Measurements from ENCODE around the gene TSEN2. TPM values are rescaled to one million over a fixed set of nuclear protein-coding genes. Genes with fewer than 3 reads are reported as not detected.
A peak's percentile ranks its signal among the peaks of the same experiment; 100 is the strongest.

The TSEN2 gene
- total and polyA plus RNA-seq, 2 of the 13 experiments (the other 11 are each of a cell fraction or from before 2014, with no cell fraction given): 11.0 to 17.3 TPM

GRCh38 chr3:12443781-12444522, 40.3 kb upstream of the TSEN2 start:
- no peak for TF ChIP-seq ZNF430 (CRISPR knock-in tag; IDR thresholded peaks at IDR 0.05)
- peak; percentile 79; the same call in 1 of the 2 replicates for TF ChIP-seq CHD4 (IDR thresholded peaks at IDR 0.05; ENCODE audit: borderline replicate concordance, low read length)
- peak; percentile 38; the same call in 1 of the 2 replicates for TF ChIP-seq ZMYM3 (CRISPR knock-in tag; IDR thresholded peaks at IDR 0.05)
- peak; percentile 98 for TF ChIP-seq ZNF629 (CRISPR knock-in tag; conservative IDR thresholded peaks at IDR 0.05)
- TF ChIP-seq TCF12 (IDR thresholded peaks at IDR 0.05): no peak
- TF ChIP-seq TCF12 (CRISPR knock-in tag; IDR thresholded peaks at IDR 0.05): peak; percentile 10; the same call in 1 of the 2 replicates
- Histone ChIP-seq H3K27me3 (ENCODE audit: control insufficient read depth in 1 of 2, insufficient read depth in 2 of 2, low read length in 2 of 2) (no peaks in the 10 kb centered on the region), H3K4me2 (ENCODE audit: low read depth, low read length) (peak overlapping the region; percentile 85), H3K36me3 (replicated peaks in 1 of 2; ENCODE audit: control insufficient read depth in 1 of 2, insufficient read depth in 2 of 2, low read length in 2 of 2) (no peaks in the 10 kb centered on the region), H3K9me3 (ENCODE audit: low read length) (no peaks in the 10 kb centered on the region), H3K27ac (ENCODE audit: extremely low read length, insufficient read depth, low read length) (peak overlapping the region; percentile 93), H3K9ac (ENCODE audit: insufficient read depth, low read depth, low read length) (peak overlapping the region; percentile 76), H4K20me1 (ENCODE audit: insufficient read depth, low read length) (no peaks in the 10 kb centered on the region), H3K4me1 (ENCODE audit: insufficient read depth, low read length) (peaks cover 41% of the 10 kb centered on the region), H2AFZ (ENCODE audit: low read length) (no peak overlapping the region), H3K79me2 (ENCODE audit: insufficient read depth, low read length) (no peaks in the 10 kb centered on the region), H3K4me3 (replicated peaks in 1 of 3; ENCODE audit: insufficient read depth in 1 of 3, low read depth in 2 of 3, low read length in 3 of 3) (peak overlapping the region in 1 of 3 experiments; percentile 53; a peak in 1 of 6 replicates)
- ATAC-seq (no peak), DNase-seq (ENCODE audit: low spot score) (no peak), FAIRE-seq (no peak)
- BruUV-seq (replicated peaks): TSS peak; percentile 92
- 94% methylated on average over 10 of the region's 10 CpGs for WGBS (ENCODE audit: low lambda C conversion rate)
- ChIA-PET CTCF (ENCODE audit: low intra/inter-chr PET ratio, low total read pairs) (no interaction called here), POLR2A (interaction anchor here (1.1 to 2.2 kb wide), 2 partner anchors 37 to 41 kb away, joined by 3 to 8 read pairs; partner anchors contain the start of gene TSEN2)
- intact Hi-C loops (cut with micrococcal nuclease; ENCODE audit: unreplicated experiment): loop anchor here (2.0 kb wide), 1 partner anchor 39 kb away; no protein-coding TSS in a partner anchor
- in situ Hi-C loops (cut with HindIII; ENCODE audit: extremely low pct_ligation_motif_present, low pct_unique_long_range_greater_than_20kb): no loop called here
